K562 (cell line): ENCODE data around the gene IFITM2. TPM values are rescaled to one million over a fixed set of nuclear protein-coding genes. Genes with fewer than 3 reads are reported as not detected.

ENCODE experiments used
- BACH1 ChIP-seq: fragments of 200-800 bp; sonication (Bioruptor generic); IDR thresholded peaks from 2 replicates; pipeline ENCODE4 v1.6.1; 2016; ENCODE audit warnings: missing genetic modification characterization, missing compliant biosample characterization
- HIVEP1 ChIP-seq: fragments of 250-450 bp; sonication (Bioruptor Pico); IDR thresholded peaks from 2 replicates; pipeline ENCODE4 v1.4.0; 2020; ENCODE audit warnings: mild to moderate bottlenecking
- HSF4 ChIP-seq: fragments of 250-450 bp; sonication (Bioruptor Pico); IDR thresholded peaks from 2 replicates; pipeline ENCODE4 v2.1.2; 2022; ENCODE audit warnings: mild to moderate bottlenecking, moderate library complexity, borderline replicate concordance
- KLF6 ChIP-seq: fragments of 250-450 bp; sonication (Bioruptor Pico); IDR thresholded peaks from 2 replicates; pipeline ENCODE4 v1.4.0; 2020; ENCODE audit warnings: mild to moderate bottlenecking, moderate library complexity, borderline replicate concordance
- MAFF ChIP-seq: IDR thresholded peaks from 2 replicates; pipeline ENCODE4 v1.6.1; 2012; ENCODE audit warnings: low read length, improper control_type of control experiment
- MECOM ChIP-seq: fragments of 250-450 bp; sonication (Bioruptor Pico); IDR thresholded peaks from 2 replicates; pipeline ENCODE4 v1.8.0; 2022; ENCODE audit warnings: inconsistent platforms
- PTTG1 ChIP-seq: fragments of 450-650 bp; IDR thresholded peaks from 2 replicates; pipeline ENCODE4 v1.6.1; 2016; ENCODE audit warnings: low read depth, mild to moderate bottlenecking, missing genetic modification characterization, missing compliant biosample characterization
- RBM14 ChIP-seq: fragments of 200-400 bp; formaldehyde crosslinking; IDR thresholded peaks from 2 replicates; pipeline ENCODE4 v1.6.1; 2018; ENCODE audit warnings: low read depth, mild to moderate bottlenecking, low read length, moderate library complexity, borderline replicate concordance; ENCODE audit not compliant: insufficient read depth
- SMC3 ChIP-seq: conservative IDR thresholded peaks from 2 replicates; pipeline ENCODE4 v1.6.1; 2011; ENCODE audit warnings: low read depth, low read length, improper control_type of control experiment; ENCODE audit not compliant: insufficient read depth
- SNRNP70 ChIP-seq: fragments of 200-400 bp; formaldehyde crosslinking; optimal IDR thresholded peaks from 2 replicates; pipeline ENCODE3; 2017; ENCODE audit warnings: low read depth, low read length
- ZNF212 ChIP-seq: fragments of 450-650 bp; formaldehyde crosslinking; IDR thresholded peaks from 2 replicates; pipeline ENCODE4 v1.4.0; 2020; ENCODE audit warnings: mild to moderate bottlenecking
- ZNF316 ChIP-seq: fragments of 450-650 bp; IDR thresholded peaks from 2 replicates; pipeline ENCODE4 v1.6.1; 2016
- ZNF347 ChIP-seq: fragments of 450-650 bp; formaldehyde crosslinking; IDR thresholded peaks from 2 replicates; pipeline ENCODE4 v1.4.0; 2020; ENCODE audit warnings: low read depth, mild to moderate bottlenecking, moderate library complexity
- ZNF57 ChIP-seq: fragments of 450-650 bp; formaldehyde crosslinking; IDR thresholded peaks from 2 replicates; pipeline ENCODE4 v1.4.0; 2020; ENCODE audit warnings: mild to moderate bottlenecking, moderate library complexity
- ZNF589 ChIP-seq: fragments of 200-800 bp; sonication (Bioruptor generic); IDR thresholded peaks from 2 replicates; pipeline ENCODE4 v1.6.1; 2016; ENCODE audit warnings: low read depth, missing genetic modification characterization, missing compliant biosample characterization
- ZNF717 ChIP-seq: fragments of 250-450 bp; sonication (Bioruptor Pico); IDR thresholded peaks from 2 replicates; pipeline ENCODE4 v1.5.0; 2021
- ZNF785 ChIP-seq: fragments of 250-450 bp; sonication (Bioruptor Pico); IDR thresholded peaks from 2 replicates; pipeline ENCODE4 v1.4.0; 2020; ENCODE audit warnings: mild to moderate bottlenecking
- polyA plus RNA-seq, 8 experiments: library from polyadenylated mRNA; depleted of rRNA in 4 of 8; stranded (reverse) in 5 of 8; unstranded in 3 of 8; fragments of >200 nt; fragmentation: Nextera tagmentation in 2 of 8; fragmentation: Illumina TruSeq in 1 of 8; extraction: Ambion mirVana in 2 of 8; extraction: Trizol in 1 of 8; gene quantifications; 2 replicates each; pipeline versions ENCODE4 v1.2.1 to v1.2.3, GENCODE V29; 2011 to 2014; ENCODE audit warnings: inconsistent platforms in 1 of 8, missing spikeins in 1 of 8
- total RNA-seq, 7 experiments: library from RNA; depleted of rRNA in 6 of 7; stranded (reverse); fragments of >200 nt in 6 of 7; fragmentation: Illumina TruSeq in 2 of 7; extraction: Trizol in 2 of 7; gene quantifications; 2 replicates each; pipeline versions ENCODE4 v1.2.1 to v1.2.3, GENCODE V29; 2011 to 2021; ENCODE audit warnings: low replicate concordance in 1 of 7
- TF ChIP-seq, protein P1 (sequence below): fragments of 250-450 bp; sonication (Bioruptor Pico); IDR thresholded peaks from 2 replicates; pipeline ENCODE4 v1.4.0; 2020; ENCODE audit warnings: mild to moderate bottlenecking, moderate library complexity
- TF ChIP-seq, protein P2 (sequence below): fragments of 150-350 bp; conservative IDR thresholded peaks from 2 replicates; pipeline ENCODE4 v1.6.1; 2014; ENCODE audit warnings: low read length
- TF ChIP-seq, protein P3 (sequence below): fragments of 450-650 bp; formaldehyde crosslinking; IDR thresholded peaks from 2 replicates; pipeline ENCODE4 v1.4.0; 2020; ENCODE audit warnings: mild to moderate bottlenecking
- TF ChIP-seq, protein P4 (sequence below): fragments of 450-650 bp; formaldehyde crosslinking; IDR thresholded peaks from 2 replicates; pipeline ENCODE4 v1.4.0; 2020; ENCODE audit warnings: mild to moderate bottlenecking, moderate library complexity

IFITM2 gene
- total and polyA plus RNA-seq, 9 of the 15 experiments (the other 6 are each of a cell fraction or from before 2014, with no cell fraction given) = 52.8 to 4,872 (median 356) TPM

DNA sequence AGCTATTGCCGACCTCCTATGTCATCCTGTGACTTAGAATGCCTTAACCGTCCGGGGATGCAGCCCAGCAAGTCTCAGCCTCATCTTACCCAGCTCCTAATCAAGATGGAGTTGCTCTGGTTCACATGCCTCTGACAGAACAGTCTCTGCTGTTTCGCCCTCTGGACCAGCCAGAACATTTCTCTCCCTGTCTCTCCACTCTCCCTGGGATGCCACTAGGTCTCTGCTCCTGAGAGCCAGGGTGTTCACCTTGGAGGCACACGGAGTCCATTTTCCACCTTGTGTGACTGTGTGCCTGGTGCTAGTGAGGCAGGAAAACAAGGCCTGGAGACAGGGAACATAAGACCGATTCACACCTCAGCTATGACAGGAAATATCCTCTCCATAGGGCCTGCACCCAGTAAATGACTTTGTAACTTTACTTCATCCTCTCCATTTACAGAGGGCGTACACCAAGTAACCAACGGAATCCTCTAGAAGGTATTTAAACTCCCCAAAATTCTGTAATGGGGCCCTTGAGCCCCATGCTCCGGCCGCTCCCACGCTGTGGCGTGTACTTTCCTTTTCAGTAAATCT lies 44.9 kb downstream of the IFITM2 start (continued):
- TF ChIP-seq HIVEP1 = peak; percentile 96
- TF ChIP-seq ZNF589 (CRISPR knock-in tag) = peak; percentile 90
- TF ChIP-seq RBM14 = no peak
- TF ChIP-seq, protein P1, sequence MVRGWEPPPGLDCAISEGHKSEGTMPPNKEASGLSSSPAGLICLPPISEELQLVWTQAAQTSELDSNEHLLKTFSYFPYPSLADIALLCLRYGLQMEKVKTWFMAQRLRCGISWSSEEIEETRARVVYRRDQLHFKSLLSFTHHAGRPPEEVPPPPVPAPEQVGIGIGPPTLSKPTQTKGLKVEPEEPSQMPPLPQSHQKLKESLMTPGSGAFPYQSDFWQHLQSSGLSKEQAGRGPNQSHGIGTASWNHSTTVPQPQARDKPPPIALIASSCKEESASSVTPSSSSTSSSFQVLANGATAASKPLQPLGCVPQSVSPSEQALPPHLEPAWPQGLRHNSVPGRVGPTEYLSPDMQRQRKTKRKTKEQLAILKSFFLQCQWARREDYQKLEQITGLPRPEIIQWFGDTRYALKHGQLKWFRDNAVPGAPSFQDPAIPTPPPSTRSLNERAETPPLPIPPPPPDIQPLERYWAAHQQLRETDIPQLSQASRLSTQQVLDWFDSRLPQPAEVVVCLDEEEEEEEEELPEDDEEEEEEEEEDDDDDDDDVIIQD (CRISPR knock-in tag) = peak; percentile 98
- TF ChIP-seq ZNF785 (CRISPR knock-in tag) = peak; percentile 88
- TF ChIP-seq ZNF717 = peak; percentile 71; the same call in 1 of the 2 replicates
- TF ChIP-seq, protein P2, sequence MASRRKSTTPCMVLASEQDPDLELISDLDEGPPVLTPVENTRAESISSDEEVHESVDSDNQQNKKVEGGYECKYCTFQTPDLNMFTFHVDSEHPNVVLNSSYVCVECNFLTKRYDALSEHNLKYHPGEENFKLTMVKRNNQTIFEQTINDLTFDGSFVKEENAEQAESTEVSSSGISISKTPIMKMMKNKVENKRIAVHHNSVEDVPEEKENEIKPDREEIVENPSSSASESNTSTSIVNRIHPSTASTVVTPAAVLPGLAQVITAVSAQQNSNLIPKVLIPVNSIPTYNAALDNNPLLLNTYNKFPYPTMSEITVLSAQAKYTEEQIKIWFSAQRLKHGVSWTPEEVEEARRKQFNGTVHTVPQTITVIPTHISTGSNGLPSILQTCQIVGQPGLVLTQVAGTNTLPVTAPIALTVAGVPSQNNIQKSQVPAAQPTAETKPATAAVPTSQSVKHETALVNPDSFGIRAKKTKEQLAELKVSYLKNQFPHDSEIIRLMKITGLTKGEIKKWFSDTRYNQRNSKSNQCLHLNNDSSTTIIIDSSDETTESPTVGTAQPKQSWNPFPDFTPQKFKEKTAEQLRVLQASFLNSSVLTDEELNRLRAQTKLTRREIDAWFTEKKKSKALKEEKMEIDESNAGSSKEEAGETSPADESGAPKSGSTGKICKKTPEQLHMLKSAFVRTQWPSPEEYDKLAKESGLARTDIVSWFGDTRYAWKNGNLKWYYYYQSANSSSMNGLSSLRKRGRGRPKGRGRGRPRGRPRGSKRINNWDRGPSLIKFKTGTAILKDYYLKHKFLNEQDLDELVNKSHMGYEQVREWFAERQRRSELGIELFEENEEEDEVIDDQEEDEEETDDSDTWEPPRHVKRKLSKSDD = no peak
- no peak for TF ChIP-seq SMC3
- TF ChIP-seq, protein P3, sequence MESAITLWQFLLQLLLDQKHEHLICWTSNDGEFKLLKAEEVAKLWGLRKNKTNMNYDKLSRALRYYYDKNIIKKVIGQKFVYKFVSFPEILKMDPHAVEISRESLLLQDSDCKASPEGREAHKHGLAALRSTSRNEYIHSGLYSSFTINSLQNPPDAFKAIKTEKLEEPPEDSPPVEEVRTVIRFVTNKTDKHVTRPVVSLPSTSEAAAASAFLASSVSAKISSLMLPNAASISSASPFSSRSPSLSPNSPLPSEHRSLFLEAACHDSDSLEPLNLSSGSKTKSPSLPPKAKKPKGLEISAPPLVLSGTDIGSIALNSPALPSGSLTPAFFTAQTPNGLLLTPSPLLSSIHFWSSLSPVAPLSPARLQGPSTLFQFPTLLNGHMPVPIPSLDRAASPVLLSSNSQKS = peak; percentile 87
- TF ChIP-seq, protein P4, sequence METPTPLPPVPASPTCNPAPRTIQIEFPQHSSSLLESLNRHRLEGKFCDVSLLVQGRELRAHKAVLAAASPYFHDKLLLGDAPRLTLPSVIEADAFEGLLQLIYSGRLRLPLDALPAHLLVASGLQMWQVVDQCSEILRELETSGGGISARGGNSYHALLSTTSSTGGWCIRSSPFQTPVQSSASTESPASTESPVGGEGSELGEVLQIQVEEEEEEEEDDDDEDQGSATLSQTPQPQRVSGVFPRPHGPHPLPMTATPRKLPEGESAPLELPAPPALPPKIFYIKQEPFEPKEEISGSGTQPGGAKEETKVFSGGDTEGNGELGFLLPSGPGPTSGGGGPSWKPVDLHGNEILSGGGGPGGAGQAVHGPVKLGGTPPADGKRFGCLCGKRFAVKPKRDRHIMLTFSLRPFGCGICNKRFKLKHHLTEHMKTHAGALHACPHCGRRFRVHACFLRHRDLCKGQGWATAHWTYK (CRISPR knock-in tag) = peak; percentile 97
- TF ChIP-seq ZNF347 (CRISPR knock-in tag) = peak; percentile 90
- TF ChIP-seq HSF4 = peak; percentile 96; the same call in 1 of the 2 replicates
- TF ChIP-seq MECOM (CRISPR knock-in tag) = peak; percentile 98
- peak; percentile 97 for TF ChIP-seq PTTG1 (tag)
- TF ChIP-seq BACH1 (tag) = peak; percentile 92
- TF ChIP-seq ZNF212 = peak; percentile 78; the same call in 1 of the 2 replicates
- TF ChIP-seq MAFF = no peak
- TF ChIP-seq SNRNP70 = no peak
- no peak for TF ChIP-seq ZNF316
- peak; percentile 91 for TF ChIP-seq ZNF57
- peak; percentile 97 for TF ChIP-seq KLF6 (CRISPR knock-in tag)
